GM12873 (cell line): ENCODE data around the gene KRTAP5-4.
A peak's percentile ranks its signal among the peaks of the same experiment; 100 is the strongest.

ENCODE experiments used
- TF ChIP-seq, protein P1 (sequence below): IDR thresholded peaks from 2 replicates; pipeline ENCODE4 v1.5.1; 2012; ENCODE audit warnings: low read depth, mild to moderate bottlenecking, moderate library complexity, low read length, control low read depth; ENCODE audit not compliant: insufficient read depth; ENCODE audit errors: missing control alignments

KRTAP5-4 gene

DNA sequence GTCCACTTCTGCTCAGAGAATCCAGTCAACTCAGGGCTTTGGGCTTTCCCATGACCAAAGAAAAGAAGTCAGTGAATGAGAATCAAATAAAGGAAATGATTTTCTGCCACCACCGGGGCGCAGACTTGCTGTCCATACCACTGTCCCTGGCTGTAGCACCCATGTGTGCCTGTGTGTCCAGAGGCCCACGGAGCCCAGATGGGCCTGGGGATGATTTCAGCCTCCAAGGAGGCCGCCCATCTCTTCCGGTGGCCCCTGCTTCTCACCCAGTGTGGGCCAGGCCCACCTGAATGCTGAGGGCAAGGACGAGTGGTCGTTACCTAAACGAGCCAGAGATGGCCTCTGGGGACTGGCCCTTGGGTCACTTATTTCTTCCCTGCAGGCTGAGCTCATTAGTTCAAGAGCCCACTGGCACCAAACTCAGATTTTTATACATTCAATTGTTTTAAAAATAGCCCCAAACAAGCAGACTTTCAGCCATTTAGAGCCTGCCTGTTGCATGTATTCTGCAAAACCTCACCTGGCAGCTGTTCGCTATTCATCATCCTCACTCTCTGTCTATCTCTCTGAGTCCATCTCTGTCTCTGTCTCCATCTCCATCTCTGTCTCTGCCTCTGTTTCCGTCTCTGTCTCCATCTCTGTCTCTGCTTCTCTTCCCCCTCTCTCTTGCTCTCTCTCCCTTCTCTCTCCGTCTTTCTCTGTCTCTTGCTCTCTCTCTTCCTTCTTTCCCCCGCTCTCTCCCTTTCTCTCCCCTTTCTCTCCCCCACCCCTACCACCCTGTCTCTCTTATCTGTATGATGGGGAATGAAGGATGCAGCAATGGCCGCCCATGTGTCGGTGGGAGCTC lies 31.8 kb upstream of the KRTAP5-4 start:
- TF ChIP-seq, protein P1, sequence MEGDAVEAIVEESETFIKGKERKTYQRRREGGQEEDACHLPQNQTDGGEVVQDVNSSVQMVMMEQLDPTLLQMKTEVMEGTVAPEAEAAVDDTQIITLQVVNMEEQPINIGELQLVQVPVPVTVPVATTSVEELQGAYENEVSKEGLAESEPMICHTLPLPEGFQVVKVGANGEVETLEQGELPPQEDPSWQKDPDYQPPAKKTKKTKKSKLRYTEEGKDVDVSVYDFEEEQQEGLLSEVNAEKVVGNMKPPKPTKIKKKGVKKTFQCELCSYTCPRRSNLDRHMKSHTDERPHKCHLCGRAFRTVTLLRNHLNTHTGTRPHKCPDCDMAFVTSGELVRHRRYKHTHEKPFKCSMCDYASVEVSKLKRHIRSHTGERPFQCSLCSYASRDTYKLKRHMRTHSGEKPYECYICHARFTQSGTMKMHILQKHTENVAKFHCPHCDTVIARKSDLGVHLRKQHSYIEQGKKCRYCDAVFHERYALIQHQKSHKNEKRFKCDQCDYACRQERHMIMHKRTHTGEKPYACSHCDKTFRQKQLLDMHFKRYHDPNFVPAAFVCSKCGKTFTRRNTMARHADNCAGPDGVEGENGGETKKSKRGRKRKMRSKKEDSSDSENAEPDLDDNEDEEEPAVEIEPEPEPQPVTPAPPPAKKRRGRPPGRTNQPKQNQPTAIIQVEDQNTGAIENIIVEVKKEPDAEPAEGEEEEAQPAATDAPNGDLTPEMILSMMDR, result no peak

DNA sequence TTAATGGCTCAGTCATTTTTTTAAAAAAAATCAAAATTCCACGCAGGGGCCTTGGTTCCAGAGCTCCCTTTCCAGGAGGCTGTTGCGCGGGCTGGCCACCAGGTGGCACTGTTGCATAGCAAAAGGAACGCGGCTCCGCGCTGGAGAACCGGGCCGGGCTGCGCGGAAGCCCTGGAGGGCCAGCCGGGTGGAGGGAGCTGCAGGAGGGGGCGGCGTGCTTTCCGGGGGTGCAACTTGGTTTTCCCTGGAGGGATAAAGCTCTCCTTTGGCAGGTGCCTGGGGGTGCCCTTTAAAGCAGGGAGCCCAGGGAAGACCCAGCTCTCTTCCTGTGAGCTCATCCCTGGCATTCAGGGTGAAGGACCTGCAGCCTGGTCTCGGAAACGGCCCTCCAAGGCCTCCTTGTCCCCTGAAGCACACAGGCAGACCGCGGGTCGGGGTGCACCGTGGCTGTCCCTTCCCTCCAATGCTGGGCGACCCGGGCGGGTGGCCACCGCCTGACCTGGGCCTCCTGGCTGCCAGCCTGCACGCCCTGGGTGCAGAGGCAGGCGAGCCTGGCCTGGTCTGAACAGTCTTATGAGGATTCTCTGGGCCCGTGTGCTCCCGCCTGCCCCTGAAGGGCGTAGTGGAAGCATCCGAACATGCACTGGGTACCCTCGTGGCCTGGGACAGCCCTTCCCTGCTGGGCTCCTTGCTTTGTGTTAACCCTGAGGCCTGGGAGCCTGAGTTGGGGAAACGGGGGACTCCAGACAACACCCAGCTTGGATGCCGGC lies 31.0 kb upstream of the KRTAP5-4 start:
- TF ChIP-seq, protein P1, result peak; percentile 89

DNA sequence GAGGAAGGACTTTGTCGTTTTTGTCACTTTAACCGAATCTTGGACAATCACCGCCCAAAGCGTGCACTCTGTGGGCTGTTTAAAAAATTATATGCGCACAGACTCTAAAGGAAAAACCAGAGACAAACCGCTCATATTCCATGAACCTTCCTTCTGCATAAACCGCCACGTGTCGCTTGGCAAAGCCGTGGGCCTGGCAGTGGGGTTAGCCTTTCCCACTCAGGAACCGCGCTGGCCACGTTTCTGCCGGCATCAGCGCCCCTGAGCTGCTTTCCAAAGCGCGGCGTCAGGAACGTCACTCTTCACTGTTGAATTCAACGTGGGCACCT lies 30.5 kb upstream of the KRTAP5-4 start:
- TF ChIP-seq, protein P1, result no peak

DNA sequence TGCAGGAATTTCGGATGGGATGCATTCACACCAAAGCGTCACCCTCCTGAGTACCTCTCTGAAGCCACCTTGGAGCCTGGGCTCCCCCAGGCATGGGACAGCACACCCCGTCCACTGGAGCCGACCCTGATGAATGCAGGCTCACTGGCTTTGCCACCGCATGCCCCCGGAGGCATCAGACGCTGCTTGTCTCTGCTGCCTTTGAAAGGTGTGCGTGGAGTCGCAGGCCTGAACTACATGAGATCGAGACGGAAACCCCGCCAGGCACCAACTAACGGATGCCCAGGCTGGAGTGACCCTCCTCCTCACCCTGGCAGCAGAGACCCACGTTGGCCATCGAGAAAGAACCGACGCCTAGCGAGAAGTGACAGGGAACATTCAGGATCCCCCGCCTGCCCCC lies 30.1 kb upstream of the KRTAP5-4 start:
- TF ChIP-seq, protein P1, result no peak

DNA sequence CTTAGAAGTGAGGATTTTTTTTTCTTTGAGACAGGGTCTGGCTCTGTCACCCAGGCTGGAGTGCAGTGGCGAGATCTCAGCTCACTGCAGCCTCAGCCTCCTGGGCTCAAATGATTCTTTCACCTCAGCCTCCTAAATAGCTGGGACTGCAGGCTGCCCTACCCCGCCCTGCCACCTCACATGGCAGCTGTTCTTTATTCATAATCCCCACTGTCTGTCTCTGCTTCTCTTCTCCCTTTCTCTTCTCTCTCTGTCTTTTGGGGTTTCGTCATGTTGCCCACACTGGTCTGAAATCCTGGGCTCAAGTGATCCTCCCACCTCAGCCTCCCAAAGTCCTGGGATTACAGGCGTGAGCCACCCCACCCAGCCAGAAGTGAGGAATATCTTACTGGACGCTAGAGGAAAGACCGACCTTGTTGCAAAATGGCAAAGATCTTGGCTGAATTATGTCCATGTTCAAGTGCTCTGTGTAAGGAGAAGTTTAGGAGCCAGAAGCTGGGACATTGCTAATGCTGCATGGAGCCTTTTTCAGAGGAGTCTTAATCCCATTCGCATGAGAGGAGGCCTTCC lies 29.6 kb upstream of the KRTAP5-4 start:
- TF ChIP-seq, protein P1, result no peak

DNA sequence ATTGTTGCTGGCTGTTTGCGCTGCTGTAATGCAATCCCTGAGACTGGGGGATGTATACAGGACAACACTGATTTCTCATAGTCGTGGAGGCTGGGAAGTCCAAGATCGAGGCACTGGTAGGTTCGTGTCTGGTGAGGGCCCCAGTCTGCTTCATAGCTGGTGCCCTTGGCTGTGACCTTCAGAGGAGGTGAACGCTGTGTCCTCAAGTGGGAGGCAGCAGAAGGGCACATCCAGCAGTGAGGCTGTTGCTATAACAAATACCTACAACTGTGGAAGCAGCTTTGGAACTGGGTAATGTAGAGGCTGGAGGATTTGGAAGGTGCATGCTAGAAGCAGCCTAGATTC lies 29.0 kb upstream of the KRTAP5-4 start:
- TF ChIP-seq, protein P1, result no peak

DNA sequence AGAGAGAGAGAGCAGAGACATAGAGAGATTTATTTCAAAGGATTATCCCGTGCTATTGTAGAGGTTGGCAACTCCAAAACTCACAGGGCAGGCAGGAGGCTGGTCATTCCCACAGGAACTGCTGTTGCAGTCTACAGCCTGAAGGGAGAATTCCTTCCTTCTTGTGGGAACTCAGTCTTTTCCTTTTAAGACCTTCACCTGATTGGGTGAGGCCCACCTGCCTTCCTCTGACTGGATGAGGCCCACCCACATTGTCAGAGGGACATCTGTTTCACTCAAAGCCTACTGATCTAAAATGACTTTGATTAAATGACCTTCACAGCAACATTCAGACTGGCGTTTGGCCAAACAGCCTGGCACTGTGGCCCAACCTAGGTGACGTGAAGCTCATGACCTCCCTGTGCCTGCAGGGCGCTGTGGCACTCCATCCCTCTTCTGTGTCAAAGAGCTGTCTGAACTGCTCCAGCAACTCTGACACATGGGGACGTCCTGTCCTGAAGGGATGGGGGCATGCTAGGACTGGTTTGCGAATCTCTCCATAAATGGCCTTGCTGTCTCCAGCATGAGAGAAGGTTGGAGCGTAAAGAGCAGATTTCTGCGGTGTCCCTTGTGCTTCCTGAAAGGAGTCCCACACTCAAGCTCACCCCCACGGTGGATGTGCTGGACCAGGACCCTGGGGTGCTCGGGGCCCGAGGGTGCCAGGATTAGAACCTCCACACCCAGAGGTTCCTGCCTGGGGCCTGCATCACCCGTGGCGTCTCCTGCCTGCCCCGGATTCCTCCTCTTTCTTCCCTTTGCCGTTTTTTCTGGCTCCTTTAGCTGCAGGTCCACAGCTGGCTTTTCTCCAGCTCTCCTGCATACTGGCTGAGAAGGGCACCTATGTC lies 28.3 kb upstream of the KRTAP5-4 start:
- TF ChIP-seq, protein P1, result no peak
